IMR-90 (cell line): ENCODE data around the gene DEPDC5. TPM values are rescaled to one million over a fixed set of nuclear protein-coding genes. Genes with fewer than 3 reads are reported as not detected.

Source experiments
- ATAC-seq: fragments of 200-7000 bp; cut with Tn5 transposase; 2 replicates; pipeline ENCODE4 v1.9.1; 2020; ENCODE audit warnings: low read depth, mild to moderate bottlenecking, moderate library complexity
- BruUV-seq: library from RNA; stranded (reverse); fragments of 400-500 nt; replicated peaks from 2 replicates; lab custom pipeline; 2021; lab: Mats Ljungman, UMichigan
- CTCF ChIA-PET: fragments of 300-600 bp; formaldehyde crosslinking; extraction: SDS; loops from one replicate; lab custom pipeline; 2021; ENCODE audit warnings: antibody characterized with exemption; lab: Yijun Ruan, JAX
- POLR2A ChIA-PET: fragments of 300-600 bp; sonication (Branson Sonifier 250); formaldehyde crosslinking; loops from one replicate; lab custom pipeline; 2022; ENCODE audit warnings: antibody characterized with exemption; ENCODE audit not compliant: unreplicated experiment; lab: Charles Lee
- DNase-seq: peaks from one replicate; pipeline ENCODE4 v3.0.0; 2013
- H2AFZ ChIP-seq: replicated peaks from 2 replicates; pipeline ENCODE3; 2013; ENCODE audit warnings: low read length, mild to moderate bottlenecking; ENCODE audit not compliant: poor library complexity
- H2AK5ac ChIP-seq: 2 replicates; pipeline ENCODE4 v1.6.1; 2013; ENCODE audit warnings: low read depth, low read length, inconsistent platforms
- H2AK9ac ChIP-seq: replicated peaks from 2 replicates; pipeline ENCODE3; 2013; ENCODE audit warnings: mild to moderate bottlenecking, low read depth, low read length, moderate library complexity; ENCODE audit not compliant: poor library complexity
- H2BK120ac ChIP-seq: 2 replicates; pipeline ENCODE4 v1.6.1; 2013; ENCODE audit warnings: low read depth, low read length, inconsistent platforms
- H2BK15ac ChIP-seq: 3 replicates; pipeline ENCODE4 v1.6.1; 2013; ENCODE audit warnings: low read depth, low read length, inconsistent platforms
- H2BK20ac ChIP-seq: 2 replicates; pipeline ENCODE4 v1.6.1; 2013; ENCODE audit warnings: low read depth, mild to moderate bottlenecking, inconsistent platforms, low read length, moderate library complexity
- H2BK5ac ChIP-seq: 2 replicates; pipeline ENCODE4 v1.6.1; 2013; ENCODE audit warnings: mild to moderate bottlenecking, low read depth, low read length, inconsistent platforms; ENCODE audit not compliant: poor library complexity, severe bottlenecking
- H3K14ac ChIP-seq: replicated peaks from 2 replicates; pipeline ENCODE4 v1.6.1; 2013; ENCODE audit warnings: low read depth, low read length, inconsistent platforms
- H3K18ac ChIP-seq: 2 replicates; pipeline ENCODE4 v1.6.1; 2013; ENCODE audit warnings: low read depth, low read length, control low read depth
- H3K23ac ChIP-seq: 2 replicates; pipeline ENCODE4 v1.6.1; 2013; ENCODE audit warnings: low read depth, low read length, inconsistent platforms
- H3K27ac ChIP-seq: 2 replicates; pipeline ENCODE4 v1.5.1; 2013; ENCODE audit warnings: mild to moderate bottlenecking, control low read depth, low read length; ENCODE audit not compliant: insufficient read depth
- H3K27me3 ChIP-seq: 2 replicates; pipeline ENCODE4 v1.6.1; 2013; ENCODE audit warnings: low read length; ENCODE audit not compliant: control insufficient read depth, insufficient read depth
- H3K36me3 ChIP-seq: 2 replicates; pipeline ENCODE4 v1.6.1; 2013; ENCODE audit warnings: low read length, mixed read lengths; ENCODE audit not compliant: control insufficient read depth, insufficient read depth
- H3K4ac ChIP-seq: 2 replicates; pipeline ENCODE4 v1.6.1; 2013; ENCODE audit warnings: low read depth, low read length, inconsistent platforms
- H3K4me1 ChIP-seq: 2 replicates; pipeline ENCODE4 v1.6.1; 2013; ENCODE audit warnings: low read length, mixed read lengths; ENCODE audit not compliant: control insufficient read depth, insufficient read depth
- H3K4me2 ChIP-seq: 2 replicates; pipeline ENCODE4 v1.6.1; 2013; ENCODE audit warnings: low read depth, mild to moderate bottlenecking, control low read depth, low read length, moderate library complexity
- H3K4me3 ChIP-seq: 2 replicates; pipeline ENCODE4 v1.5.1; 2013; ENCODE audit warnings: low read depth, mild to moderate bottlenecking, control low read depth, low read length, moderate library complexity; ENCODE audit not compliant: insufficient read depth
- H3K56ac ChIP-seq: 2 replicates; pipeline ENCODE4 v1.6.1; 2013; ENCODE audit warnings: low read length, inconsistent platforms; ENCODE audit not compliant: insufficient read depth; ENCODE audit errors: extremely low read depth
- H3K79me1 ChIP-seq, 2 experiments: 2 replicates each; pipeline ENCODE4 v1.6.1; 2013; ENCODE audit warnings: low read length in 2 of 2, inconsistent platforms in 1 of 2, low read depth in 1 of 2
- H3K9ac ChIP-seq: 2 replicates; pipeline ENCODE4 v1.6.1; 2013; ENCODE audit warnings: low read depth, low read length, control low read depth
- H3K9me1 ChIP-seq: 2 replicates; pipeline ENCODE4 v1.6.1; 2013; ENCODE audit warnings: low read length, inconsistent platforms; ENCODE audit not compliant: insufficient read depth
- H3K9me3 ChIP-seq: 2 replicates; pipeline ENCODE4 v1.6.1; 2013; ENCODE audit warnings: low read length; ENCODE audit not compliant: control insufficient read depth, insufficient read depth
- H4K20me1 ChIP-seq: 2 replicates; pipeline ENCODE4 v1.6.1; 2013; ENCODE audit warnings: low read length, inconsistent platforms; ENCODE audit not compliant: insufficient read depth
- H4K5ac ChIP-seq: 2 replicates; pipeline ENCODE4 v1.6.1; 2013; ENCODE audit warnings: mild to moderate bottlenecking, low read depth, low read length, control low read depth
- H4K8ac ChIP-seq, 2 experiments: 2 replicates each; pipeline ENCODE4 v1.6.1; 2013; ENCODE audit warnings: low read depth in 2 of 2, low read length in 2 of 2, control low read depth in 1 of 2, inconsistent platforms in 1 of 2
- H4K91ac ChIP-seq: 2 replicates; pipeline ENCODE4 v1.6.1; 2013; ENCODE audit warnings: low read depth, low read length, inconsistent platforms; ENCODE audit not compliant: insufficient read depth
- BHLHE40 ChIP-seq: fragments of 150-350 bp; IDR thresholded peaks from 2 replicates; pipeline ENCODE4 v1.6.1; 2016; ENCODE audit warnings: mild to moderate bottlenecking, low read depth, low read length
- MXI1 ChIP-seq: IDR thresholded peaks from 2 replicates; pipeline ENCODE4 v1.6.1; 2012; ENCODE audit warnings: low read depth, mild to moderate bottlenecking, low read length, moderate library complexity, borderline replicate concordance
- POLR2A ChIP-seq: IDR thresholded peaks from 2 replicates; pipeline ENCODE4 v1.6.1; 2012; ENCODE audit warnings: mild to moderate bottlenecking, low read depth, low read length
- RCOR1 ChIP-seq: IDR thresholded peaks from 2 replicates; pipeline ENCODE4 v1.6.1; 2012; ENCODE audit warnings: mild to moderate bottlenecking, low read length, improper control_type of control experiment; ENCODE audit not compliant: insufficient replicate concordance
- WGBS, 2 experiments: methylation state at CpG; one replicate each; pipeline versions ENCODE4 v1.1.5 to v1.1.7; 2013; ENCODE audit warnings: missing lambda C conversion rate in 2 of 2; ENCODE audit not compliant: insufficient read length in 1 of 2; ENCODE audit errors: extremely low coverage in 2 of 2; 5-methylcytosine and 5-hydroxymethylcytosine counted together
- dilution Hi-C: fragments of 300-500 bp; cut with HindIII; formaldehyde crosslinking; loops from one replicate; pipeline ENCODE4 v1.14.3; 2018; ENCODE audit warnings: low sequenced_read_pairs; ENCODE audit not compliant: unreplicated experiment
- in situ Hi-C: fragments of 300-500 bp; cut with MboI; formaldehyde crosslinking; loops from 3 replicates; pipeline ENCODE4 v1.14.3; 2019; ENCODE audit warnings: low sequenced_read_pairs, inconsistent platforms, mixed read lengths
- intact Hi-C: fragments of 100-400 bp; cut with micrococcal nuclease; formaldehyde crosslinking; loops from 2 replicates; pipeline ENCODE4 v1.10.0; 2022
- polyA plus RNA-seq, 3 experiments: library from polyadenylated mRNA; depleted of rRNA; stranded (reverse); fragments of >200 nt; gene quantifications; 2 replicates each; pipeline ENCODE4 v1.2.3, GENCODE V29; 2012; ENCODE audit warnings: low replicate concordance in 1 of 3
- total RNA-seq: library from RNA; depleted of rRNA; stranded (reverse); fragments of >200 nt; gene quantifications from 2 replicates; pipeline ENCODE4 v1.2.3, GENCODE V29; 2012
- TF ChIP-seq, protein P1 (sequence below): conservative IDR thresholded peaks from 2 replicates; pipeline ENCODE4 v1.5.1; 2012; ENCODE audit warnings: mild to moderate bottlenecking, low read depth, low read length, improper control_type of control experiment

DEPDC5 gene
- total and polyA plus RNA-seq, 2 of the 4 experiments (the other 2 are of a cell fraction) = 6.6 to 12.9 TPM

DNA sequence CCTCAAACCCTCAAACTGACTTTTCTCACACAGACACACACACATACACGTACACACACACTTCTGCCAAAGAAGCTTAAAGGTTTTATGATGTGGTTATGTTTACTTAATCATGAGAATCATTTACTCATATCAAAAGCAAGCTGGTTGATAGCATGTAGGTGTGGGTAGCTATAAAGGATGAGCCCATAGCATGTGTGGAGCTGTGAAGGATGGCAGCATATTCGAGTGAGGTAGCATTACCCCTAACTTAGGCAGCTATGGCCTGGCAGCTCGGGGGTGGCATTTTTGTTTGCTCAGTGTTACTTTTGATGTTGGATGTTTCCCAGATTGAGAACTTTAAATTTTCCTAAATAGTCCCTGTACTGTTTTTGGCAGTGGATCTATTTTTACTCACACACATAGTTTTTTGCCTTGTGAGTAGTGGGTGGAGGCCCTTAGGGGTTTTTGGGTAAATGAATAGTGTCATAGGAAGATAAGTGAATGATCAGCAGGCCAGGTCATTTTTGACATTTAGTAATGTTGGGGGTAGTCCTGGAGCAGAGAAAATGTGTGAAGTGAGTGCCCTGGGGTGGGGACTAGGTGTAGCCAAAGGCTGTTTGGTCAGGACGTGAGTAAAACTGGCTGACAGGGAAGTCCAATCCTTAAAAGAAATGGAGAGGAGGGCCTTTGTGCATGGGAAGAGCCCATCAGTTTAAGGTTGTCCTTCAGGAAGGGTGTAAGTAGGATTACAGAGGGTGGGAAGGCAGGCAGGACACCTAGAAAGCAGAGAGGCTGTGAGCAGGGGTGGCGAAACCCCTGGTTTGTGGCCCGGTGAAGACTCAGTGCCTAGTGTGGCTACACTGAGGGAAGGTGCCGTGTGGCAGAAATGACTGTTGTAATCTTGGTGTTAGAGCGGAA is 197.6 kb downstream of the DEPDC5 start (continued):
- no peak for TF ChIP-seq RCOR1
- no peak for TF ChIP-seq MXI1

DNA sequence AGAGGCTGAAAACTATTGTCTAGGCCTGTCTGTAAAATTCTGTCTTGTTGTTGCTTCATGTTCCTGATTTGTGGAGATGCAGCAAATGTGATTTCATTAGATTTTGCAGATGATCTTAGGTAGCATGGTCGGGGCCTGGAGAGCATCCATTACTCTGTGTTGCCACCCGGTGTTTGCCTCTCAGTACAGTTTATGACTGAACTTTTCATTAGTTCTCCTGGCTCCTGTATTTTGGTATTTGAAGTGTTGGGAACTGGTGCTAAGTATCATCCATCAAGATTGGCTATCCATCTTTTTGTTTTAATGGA is 198.2 kb downstream of the DEPDC5 start:
- Histone ChIP-seq H3K9me1 (peaks cover 34% of the 10 kb centered on the region), H2BK120ac (no peak overlapping the region), H3K23ac (peak overlapping the region; percentile 67; the same call in 1 of the 2 replicates), H3K9me3 (no peaks in the 10 kb centered on the region), H3K14ac (peak overlapping the region; percentile 63; the same call in 1 of the 2 replicates), H3K18ac (0 out of 2 replicates have a peak overlapping the region, but pooled peaks have one; percentile 19), H4K5ac (0 out of 2 replicates have a peak overlapping the region, but pooled peaks have one; percentile 25), H4K20me1 (peaks cover 83% of the 10 kb centered on the region), H2AK9ac (peak overlapping the region; percentile 76), H3K9ac (no peak overlapping the region), H3K56ac (no peak overlapping the region), H4K8ac (peak overlapping the region in 1 of 2 experiments; percentile 29; a peak in 1 of 4 replicates), H3K27me3 (no peaks in the 10 kb centered on the region), H4K91ac (no peak overlapping the region; the same call in 1 of the 2 replicates), H2AK5ac (peak overlapping the region; percentile 39), H3K4me2 (no peak overlapping the region), H3K4ac (peak overlapping the region; percentile 28), H3K79me1 (peaks cover 48 to 83% of the 10 kb centered on the region in 2 experiments), H2BK15ac (0 out of 3 replicates have a peak overlapping the region, but pooled peaks have one; percentile 21), H3K27ac (no peak overlapping the region), H2AFZ (no peak overlapping the region), H2BK20ac (peak overlapping the region; percentile 32), H3K36me3 (peaks cover 21% of the 10 kb centered on the region), H3K4me3 (no peak overlapping the region), H3K4me1 (peaks cover 13% of the 10 kb centered on the region), H2BK5ac (peak overlapping the region; percentile 48)
- WGBS, 2 experiments = no CpG with 5 or more reads among the region's 2 CpGs
- intact Hi-C loops (loop anchor here (5.0 kb wide), 3 partner anchors 125 to 390 kb away; partner anchors contain the start of genes DEPDC5 and PRR14L), in situ Hi-C loops (loop anchor here (25.0 kb wide), 2 partner anchors 390 to 860 kb away; partner anchors contain the start of gene TIMP3), dilution Hi-C loops (no loop called here)
- no peak for DNase-seq
- ATAC-seq = peak; percentile 44
- ChIA-PET CTCF (no interaction called here), POLR2A (no interaction called here)
- BruUV-seq = no TSS peak
- no peak for TF ChIP-seq BHLHE40
- TF ChIP-seq, protein P1, sequence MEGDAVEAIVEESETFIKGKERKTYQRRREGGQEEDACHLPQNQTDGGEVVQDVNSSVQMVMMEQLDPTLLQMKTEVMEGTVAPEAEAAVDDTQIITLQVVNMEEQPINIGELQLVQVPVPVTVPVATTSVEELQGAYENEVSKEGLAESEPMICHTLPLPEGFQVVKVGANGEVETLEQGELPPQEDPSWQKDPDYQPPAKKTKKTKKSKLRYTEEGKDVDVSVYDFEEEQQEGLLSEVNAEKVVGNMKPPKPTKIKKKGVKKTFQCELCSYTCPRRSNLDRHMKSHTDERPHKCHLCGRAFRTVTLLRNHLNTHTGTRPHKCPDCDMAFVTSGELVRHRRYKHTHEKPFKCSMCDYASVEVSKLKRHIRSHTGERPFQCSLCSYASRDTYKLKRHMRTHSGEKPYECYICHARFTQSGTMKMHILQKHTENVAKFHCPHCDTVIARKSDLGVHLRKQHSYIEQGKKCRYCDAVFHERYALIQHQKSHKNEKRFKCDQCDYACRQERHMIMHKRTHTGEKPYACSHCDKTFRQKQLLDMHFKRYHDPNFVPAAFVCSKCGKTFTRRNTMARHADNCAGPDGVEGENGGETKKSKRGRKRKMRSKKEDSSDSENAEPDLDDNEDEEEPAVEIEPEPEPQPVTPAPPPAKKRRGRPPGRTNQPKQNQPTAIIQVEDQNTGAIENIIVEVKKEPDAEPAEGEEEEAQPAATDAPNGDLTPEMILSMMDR = peak; percentile 26; the same call in 1 of the 2 replicates
- TF ChIP-seq POLR2A = no peak
